Measurements from ENCODE around the gene CTXN1.
A peak's percentile ranks its signal among the peaks of the same experiment; 100 is the strongest.

The CTXN1 gene

DNA sequence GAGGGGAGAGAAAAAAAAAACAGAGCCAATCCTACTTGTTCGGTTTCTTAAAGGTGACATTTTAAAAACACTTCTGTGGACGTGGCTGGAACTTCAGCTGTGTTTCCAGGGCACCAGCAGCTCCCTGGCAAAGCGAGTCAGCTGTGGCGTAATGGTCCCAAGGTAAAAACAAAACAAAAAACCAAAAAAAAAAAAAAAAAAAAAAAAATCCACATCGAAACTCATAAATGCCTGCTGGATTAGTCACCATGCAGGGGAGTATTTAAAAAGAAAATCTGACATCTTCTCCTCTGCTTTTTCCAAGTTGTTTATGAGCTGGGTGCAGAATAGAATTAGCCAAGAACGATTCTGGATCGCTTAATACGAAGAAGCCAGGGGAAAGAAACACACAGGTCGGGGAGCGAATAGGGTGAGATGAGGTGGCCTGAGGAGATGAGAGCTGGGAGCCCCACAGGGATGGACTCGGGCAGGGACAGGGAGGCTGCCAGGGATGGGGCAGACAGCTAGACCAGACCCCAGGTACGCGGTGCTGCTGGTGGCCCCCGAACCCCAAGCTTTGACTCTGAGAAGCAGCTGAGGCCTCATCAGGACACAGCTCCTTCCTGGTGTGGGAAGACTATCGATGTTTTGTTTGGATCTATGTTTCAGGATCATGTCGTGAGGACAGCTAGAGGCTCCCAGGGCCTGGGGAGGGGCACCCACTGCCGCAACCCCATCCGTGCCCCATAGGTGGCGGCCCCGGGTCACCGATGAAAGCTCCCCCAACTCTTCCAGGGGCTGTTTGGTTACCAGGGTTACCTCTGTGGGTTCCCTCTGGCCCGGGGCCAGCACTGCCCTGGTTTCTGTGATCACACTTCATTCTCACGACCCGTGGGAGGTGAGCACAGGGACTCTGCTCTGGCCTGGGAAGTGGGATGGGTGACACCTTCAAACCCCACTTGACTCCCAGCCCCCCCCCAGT, 3.1 kb upstream of the CTXN1 start:
- peak; percentile 45 for TF ChIP-seq CTCF (IDR thresholded peaks at IDR 0.05; ENCODE audit: insufficient read depth, low read depth, low read length, missing control alignments)
- DNase-seq (ENCODE audit: low read depth), result peak; percentile 72
- H3K4me3 ChIP-seq (ENCODE audit: low read depth, low read length), result no peak overlapping the region

GRCh38 chr19:7928334-7928706, 2.4 kb upstream of the CTXN1 start:
- no peak overlapping the region for H3K4me3 ChIP-seq (ENCODE audit: low read depth, low read length)
- TF ChIP-seq CTCF (IDR thresholded peaks at IDR 0.05; ENCODE audit: insufficient read depth, low read depth, low read length, missing control alignments), result no peak
- DNase-seq (ENCODE audit: low read depth), result no peak

DNA sequence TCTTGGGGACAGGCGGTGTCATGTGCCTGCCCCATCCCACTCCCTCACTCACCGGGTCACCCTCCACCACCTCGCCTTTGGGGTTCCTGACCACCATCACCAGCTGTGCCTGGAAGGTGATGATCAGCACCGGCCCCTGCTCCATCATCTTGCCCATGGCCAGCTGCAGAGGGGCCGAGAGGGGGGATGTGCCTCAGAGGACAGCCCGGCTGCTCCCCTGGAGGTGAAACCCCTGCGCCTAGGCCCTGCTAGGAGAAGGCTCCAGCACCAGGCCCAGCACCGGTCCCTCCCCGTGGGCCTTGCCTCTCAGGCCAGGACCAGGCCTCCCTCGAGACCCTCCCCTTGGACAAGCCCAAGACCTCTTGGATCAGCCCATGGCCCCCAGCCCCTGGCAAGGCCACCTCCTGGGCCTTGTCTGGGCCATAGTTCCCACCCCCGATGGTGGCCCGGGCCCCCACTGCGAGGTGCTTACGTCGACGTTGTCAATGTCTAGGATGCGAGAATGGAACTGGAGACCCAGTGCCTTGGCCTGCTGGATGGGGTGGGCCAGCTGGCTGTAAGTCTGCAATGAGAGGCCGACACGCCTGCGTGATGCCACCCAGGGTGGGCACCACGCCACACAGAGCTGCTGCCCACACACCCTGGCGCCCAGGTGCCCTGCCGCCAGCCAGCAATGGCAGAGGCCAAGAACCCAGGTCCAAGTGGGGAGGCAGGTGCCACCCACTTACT, 1.8 kb upstream of the CTXN1 start:
- no peak for DNase-seq (ENCODE audit: low read depth)
- TF ChIP-seq CTCF (IDR thresholded peaks at IDR 0.05; ENCODE audit: insufficient read depth, low read depth, low read length, missing control alignments), result no peak
- H3K4me3 ChIP-seq (ENCODE audit: low read depth, low read length), result no peak overlapping the region

DNA sequence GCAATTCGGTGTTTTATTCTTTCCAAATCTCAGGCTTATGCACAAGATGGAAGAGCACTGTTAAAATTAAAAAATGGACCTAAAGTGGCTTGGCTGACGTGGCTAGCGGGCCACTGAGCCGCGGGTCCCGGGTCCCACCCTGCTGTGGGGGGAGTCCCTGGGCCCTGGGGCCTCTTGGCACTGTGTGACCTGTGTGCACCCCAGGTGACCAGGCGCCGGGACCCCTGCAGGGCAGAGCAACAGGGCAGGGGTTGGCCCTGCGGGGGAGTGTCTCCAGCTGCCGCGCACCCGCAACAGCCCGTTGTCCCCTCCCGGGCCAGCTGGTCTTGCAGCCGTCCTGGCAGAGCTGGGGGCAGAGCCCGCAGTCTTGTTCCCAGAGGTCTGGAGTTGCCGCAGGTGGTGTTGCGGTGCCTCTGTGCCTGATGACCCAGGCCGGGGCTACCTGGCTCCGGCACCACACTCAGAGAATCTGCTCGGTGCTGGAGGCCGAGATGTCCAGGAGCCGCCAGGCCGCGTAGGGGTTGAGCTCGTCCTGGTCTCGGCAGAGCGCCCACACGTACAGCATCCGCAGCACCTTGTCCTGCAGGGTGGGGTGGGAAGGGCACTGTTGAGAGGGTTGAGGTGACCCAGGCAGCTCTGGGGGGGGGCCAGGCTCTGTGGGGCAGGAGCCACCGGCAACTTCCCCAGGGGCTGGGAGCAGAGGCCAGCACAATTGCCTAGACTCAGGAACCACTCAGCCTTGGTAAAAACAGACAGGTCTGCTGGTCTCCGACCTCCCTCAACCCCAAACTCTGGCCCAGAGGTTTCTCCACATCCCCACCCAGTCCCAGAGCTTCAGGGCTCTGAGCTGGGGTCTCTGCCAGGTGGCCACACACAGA, 1.0 kb upstream of the CTXN1 start:
- TF ChIP-seq CTCF (IDR thresholded peaks at IDR 0.05; ENCODE audit: insufficient read depth, low read depth, low read length, missing control alignments), result no peak
- H3K4me3 ChIP-seq (ENCODE audit: low read depth, low read length), result no peak overlapping the region
- no peak for DNase-seq (ENCODE audit: low read depth)

GRCh38 chr19:7925171-7925851, 624 bp downstream of the CTXN1 start:
- peak; percentile 84 for DNase-seq (ENCODE audit: low read depth)
- peak; percentile 85 for TF ChIP-seq CTCF (IDR thresholded peaks at IDR 0.05; ENCODE audit: insufficient read depth, low read depth, low read length, missing control alignments)

DNA sequence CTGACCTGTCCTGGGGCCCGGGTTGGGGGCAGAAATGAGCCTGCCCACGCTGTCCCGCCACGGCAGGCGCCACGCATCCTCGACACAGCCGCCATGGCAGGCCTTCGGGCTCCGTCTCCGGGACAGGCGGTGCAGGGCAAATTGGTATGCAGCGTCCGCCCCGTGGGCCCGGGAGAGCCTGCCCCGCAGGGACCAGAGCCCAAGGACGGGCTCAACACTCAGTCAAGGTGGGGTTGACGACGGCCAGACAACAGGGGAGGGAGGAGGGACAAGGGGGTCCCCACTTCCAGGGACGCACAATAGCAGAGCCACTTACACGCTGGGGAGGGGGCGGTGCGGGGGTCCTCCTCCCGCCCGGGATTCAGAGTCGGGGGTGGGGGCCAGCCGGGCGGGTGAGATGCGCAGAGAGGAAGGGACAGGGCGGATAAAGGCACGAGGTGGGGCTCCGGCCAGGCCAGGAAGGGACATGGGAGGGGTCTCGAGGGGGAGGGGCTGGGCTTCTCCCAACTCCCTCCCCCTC, 1.2 kb downstream of the CTXN1 start:
- H3K4me3 ChIP-seq (ENCODE audit: low read depth, low read length), result no peak overlapping the region
- no peak for DNase-seq (ENCODE audit: low read depth)
- no peak for TF ChIP-seq CTCF (IDR thresholded peaks at IDR 0.05; ENCODE audit: insufficient read depth, low read depth, low read length, missing control alignments)

More at GRCh38 chr19:7925171-7925851, 624 bp downstream of the CTXN1 start:
- no peak overlapping the region; the same call in 1 of the 2 replicates for H3K4me3 ChIP-seq (ENCODE audit: low read depth, low read length)

Data from GM12865 (cell line).